Activated T-cell treated with anti-CD3 and anti-CD28 coated beads, Interleukin-2, amount 50 U/mL, for 24 hours (primary cell): Measurements from ENCODE around the gene EPB41L3.
A peak's percentile ranks its signal among the peaks of the same experiment; 100 is the strongest.

Source experiments
- DNase-seq: peaks from one replicate; pipeline ENCODE4 v3.0.0-alpha.2; 2020
- H3K27ac Mint-ChIP-seq: 2 replicates; pipeline ENCODE4 v1.8.0; 2020; ENCODE audit warnings: mild to moderate bottlenecking, mixed read lengths
- H3K27me3 Mint-ChIP-seq: 2 replicates; pipeline ENCODE4 v1.8.0; 2020; ENCODE audit warnings: mixed read lengths
- H3K36me3 Mint-ChIP-seq: 2 replicates; pipeline ENCODE4 v1.8.0; 2020; ENCODE audit warnings: low read depth, mixed read lengths
- H3K4me1 Mint-ChIP-seq: 2 replicates; pipeline ENCODE4 v1.8.0; 2020; ENCODE audit warnings: low read depth, mixed read lengths
- H3K4me3 Mint-ChIP-seq: 2 replicates; pipeline ENCODE4 v1.8.0; 2020; ENCODE audit warnings: mild to moderate bottlenecking, moderate library complexity, mixed read lengths
- H3K9me3 Mint-ChIP-seq: 2 replicates; pipeline ENCODE4 v1.8.0; 2020; ENCODE audit warnings: mixed read lengths

Gene EPB41L3

GRCh38 chr18:5543036-5543680 is 639 bp downstream of the EPB41L3 start:
- peaks cover 56% of the 10 kb centered on the region for H3K27me3 Mint-ChIP-seq
- no peak overlapping the region for H3K4me3 Mint-ChIP-seq
- peak; percentile 30 for DNase-seq
- no peak overlapping the region for H3K27ac Mint-ChIP-seq
- peaks cover 3% of the 10 kb centered on the region for H3K4me1 Mint-ChIP-seq
- H3K36me3 Mint-ChIP-seq: no peaks in the 10 kb centered on the region
- no peaks in the 10 kb centered on the region for H3K9me3 Mint-ChIP-seq

- H3K9me3 Mint-ChIP-seq: no peaks in the 10 kb centered on the region
- no peaks in the 10 kb centered on the region for H3K36me3 Mint-ChIP-seq
- no peak overlapping the region for H3K27ac Mint-ChIP-seq
- H3K4me1 Mint-ChIP-seq: peaks cover 3% of the 10 kb centered on the region
- DNase-seq: no peak
- peak overlapping the region; percentile 62 for H3K4me3 Mint-ChIP-seq
- peaks cover 51% of the 10 kb centered on the region for H3K27me3 Mint-ChIP-seq
Observed at GRCh38 chr18:5542515-5543035, 1.2 kb downstream of the EPB41L3 start.

- DNase-seq: no peak
- H3K36me3 Mint-ChIP-seq: no peaks in the 10 kb centered on the region
- peaks cover 46% of the 10 kb centered on the region for H3K27me3 Mint-ChIP-seq
- H3K9me3 Mint-ChIP-seq: no peaks in the 10 kb centered on the region
- H3K4me1 Mint-ChIP-seq: peaks cover 3% of the 10 kb centered on the region
- H3K4me3 Mint-ChIP-seq: no peak overlapping the region
- H3K27ac Mint-ChIP-seq: no peak overlapping the region
Observed at GRCh38 chr18:5541644-5542043, 2.2 kb downstream of the EPB41L3 start.

- H3K27ac Mint-ChIP-seq: no peak overlapping the region
- no peak for DNase-seq
- H3K4me1 Mint-ChIP-seq: peaks cover 7% of the 10 kb centered on the region
- H3K27me3 Mint-ChIP-seq: peaks cover 38% of the 10 kb centered on the region
- H3K36me3 Mint-ChIP-seq: no peaks in the 10 kb centered on the region
- H3K4me3 Mint-ChIP-seq: no peak overlapping the region
- H3K9me3 Mint-ChIP-seq: no peaks in the 10 kb centered on the region
Observed at GRCh38 chr18:5539391-5539790, 4.4 kb downstream of the EPB41L3 start.

GRCh38 chr18:5538544-5538943 is 5.3 kb downstream of the EPB41L3 start:
- no peak overlapping the region for H3K4me3 Mint-ChIP-seq
- H3K9me3 Mint-ChIP-seq: no peaks in the 10 kb centered on the region
- DNase-seq: no peak
- H3K27me3 Mint-ChIP-seq: peaks cover 34% of the 10 kb centered on the region
- no peak overlapping the region for H3K27ac Mint-ChIP-seq
- peaks cover 7% of the 10 kb centered on the region for H3K4me1 Mint-ChIP-seq
- H3K36me3 Mint-ChIP-seq: no peaks in the 10 kb centered on the region

GRCh38 chr18:5537860-5538259 is 5.9 kb downstream of the EPB41L3 start:
- peaks cover 34% of the 10 kb centered on the region for H3K27me3 Mint-ChIP-seq
- peaks cover 7% of the 10 kb centered on the region for H3K4me1 Mint-ChIP-seq
- no peak for DNase-seq
- no peaks in the 10 kb centered on the region for H3K36me3 Mint-ChIP-seq
- H3K4me3 Mint-ChIP-seq: no peak overlapping the region
- H3K9me3 Mint-ChIP-seq: no peaks in the 10 kb centered on the region
- no peak overlapping the region for H3K27ac Mint-ChIP-seq

GRCh38 chr18:5534845-5535244 is 9.0 kb downstream of the EPB41L3 start:
- H3K9me3 Mint-ChIP-seq: no peaks in the 10 kb centered on the region
- peaks cover 18% of the 10 kb centered on the region for H3K27me3 Mint-ChIP-seq
- H3K4me1 Mint-ChIP-seq: peaks cover 4% of the 10 kb centered on the region
- H3K36me3 Mint-ChIP-seq: no peaks in the 10 kb centered on the region
- no peak for DNase-seq
- H3K27ac Mint-ChIP-seq: no peak overlapping the region
- no peak overlapping the region for H3K4me3 Mint-ChIP-seq

GRCh38 chr18:5532066-5532465 is 11.7 kb downstream of the EPB41L3 start:
- Mint-ChIP-seq H3K27me3 (peaks cover 13% of the 10 kb centered on the region), H3K36me3 (no peaks in the 10 kb centered on the region), H3K4me3 (no peak overlapping the region), H3K4me1 (peaks cover 4% of the 10 kb centered on the region), H3K27ac (no peak overlapping the region), H3K9me3 (no peaks in the 10 kb centered on the region)
- no peak for DNase-seq

GRCh38 chr18:5530629-5531178 is 13.1 kb downstream of the EPB41L3 start:
- Mint-ChIP-seq H3K4me1 (peaks cover 4% of the 10 kb centered on the region), H3K36me3 (no peaks in the 10 kb centered on the region), H3K9me3 (no peaks in the 10 kb centered on the region), H3K27ac (no peak overlapping the region), H3K27me3 (peaks cover 13% of the 10 kb centered on the region), H3K4me3 (no peak overlapping the region)
- no peak for DNase-seq

- Mint-ChIP-seq H3K27me3 (peaks cover 10% of the 10 kb centered on the region), H3K36me3 (no peaks in the 10 kb centered on the region), H3K9me3 (no peaks in the 10 kb centered on the region), H3K4me1 (no peaks in the 10 kb centered on the region), H3K27ac (no peak overlapping the region), H3K4me3 (no peak overlapping the region)
- DNase-seq: no peak
Observed at GRCh38 chr18:5529471-5529870, 14.3 kb downstream of the EPB41L3 start.

GRCh38 chr18:5527603-5528002 is 16.2 kb downstream of the EPB41L3 start:
- no peak for DNase-seq
- Mint-ChIP-seq H3K4me1 (no peaks in the 10 kb centered on the region), H3K27me3 (peaks cover 10% of the 10 kb centered on the region), H3K9me3 (no peaks in the 10 kb centered on the region), H3K27ac (no peak overlapping the region), H3K4me3 (no peak overlapping the region), H3K36me3 (no peaks in the 10 kb centered on the region)

- no peak overlapping the region for H3K27ac Mint-ChIP-seq
- H3K36me3 Mint-ChIP-seq: no peaks in the 10 kb centered on the region
- no peaks in the 10 kb centered on the region for H3K27me3 Mint-ChIP-seq
- no peak for DNase-seq
- no peak overlapping the region for H3K4me3 Mint-ChIP-seq
- H3K9me3 Mint-ChIP-seq: no peaks in the 10 kb centered on the region
- H3K4me1 Mint-ChIP-seq: no peaks in the 10 kb centered on the region
Observed at GRCh38 chr18:5524660-5525059, 19.1 kb downstream of the EPB41L3 start.

- no peak overlapping the region for H3K27ac Mint-ChIP-seq
- H3K27me3 Mint-ChIP-seq: peaks cover 3% of the 10 kb centered on the region
- no peaks in the 10 kb centered on the region for H3K36me3 Mint-ChIP-seq
- H3K4me1 Mint-ChIP-seq: no peaks in the 10 kb centered on the region
- DNase-seq: no peak
- no peaks in the 10 kb centered on the region for H3K9me3 Mint-ChIP-seq
- H3K4me3 Mint-ChIP-seq: no peak overlapping the region
Observed at GRCh38 chr18:5521000-5521399, 22.8 kb downstream of the EPB41L3 start.

GRCh38 chr18:5520464-5520863 is 23.3 kb downstream of the EPB41L3 start:
- Mint-ChIP-seq H3K9me3 (no peaks in the 10 kb centered on the region), H3K4me3 (no peak overlapping the region), H3K27ac (no peak overlapping the region), H3K4me1 (peaks cover 3% of the 10 kb centered on the region), H3K36me3 (no peaks in the 10 kb centered on the region), H3K27me3 (peaks cover 3% of the 10 kb centered on the region)
- no peak for DNase-seq

- H3K9me3 Mint-ChIP-seq: no peaks in the 10 kb centered on the region
- peaks cover 3% of the 10 kb centered on the region for H3K27me3 Mint-ChIP-seq
- no peak overlapping the region for H3K27ac Mint-ChIP-seq
- peaks cover 7% of the 10 kb centered on the region for H3K4me1 Mint-ChIP-seq
- no peaks in the 10 kb centered on the region for H3K36me3 Mint-ChIP-seq
- H3K4me3 Mint-ChIP-seq: no peak overlapping the region
- DNase-seq: no peak
Observed at GRCh38 chr18:5519448-5520298, 24.1 kb downstream of the EPB41L3 start.
